WERI-Rb-1 (cell line): ENCODE data around the gene ZDHHC19.

Experiments
- DNase-seq: peaks from one replicate; pipeline ENCODE4 v3.0.0-alpha.2; 2020
- H3K27ac ChIP-seq: fragments of 250-450 bp; sonication (Bioruptor Pico); 2 replicates; pipeline ENCODE4 v1.5.1; 2020; ENCODE audit warnings: mild to moderate bottlenecking, moderate library complexity
- H3K27me3 ChIP-seq: fragments of 250-450 bp; sonication (Bioruptor Pico); 2 replicates; pipeline ENCODE4 v1.5.1; 2021; ENCODE audit warnings: mild to moderate bottlenecking, low read depth, moderate library complexity; ENCODE audit not compliant: insufficient read depth, severe bottlenecking
- H3K36me3 ChIP-seq: fragments of 250-450 bp; sonication (Bioruptor Pico); 2 replicates; pipeline ENCODE4 v1.5.1; 2020; ENCODE audit warnings: mild to moderate bottlenecking, moderate library complexity
- H3K4me3 ChIP-seq: 2 replicates; pipeline ENCODE4 v1.5.1; 2011; ENCODE audit warnings: low read depth, mild to moderate bottlenecking, control low read depth, low read length
- H3K9me3 ChIP-seq: fragments of 250-450 bp; sonication (Bioruptor Pico); 2 replicates; pipeline ENCODE4 v1.5.1; 2021; ENCODE audit warnings: mild to moderate bottlenecking, moderate library complexity; ENCODE audit not compliant: severe bottlenecking
- CTCF ChIP-seq: IDR thresholded peaks from 2 replicates; pipeline ENCODE4 v1.5.1; 2011; ENCODE audit warnings: low read depth, mild to moderate bottlenecking, control low read depth, inconsistent platforms, low read length

Gene ZDHHC19

GRCh38 chr3:196220587-196220986 lies 9.4 kb upstream of the ZDHHC19 start:
- Histone ChIP-seq H3K9me3 (no peaks in the 10 kb centered on the region), H3K27me3 (no peaks in the 10 kb centered on the region), H3K36me3 (no peaks in the 10 kb centered on the region), H3K27ac (no peak overlapping the region), H3K4me3 (no peak overlapping the region)
- DNase-seq, result no peak
- TF ChIP-seq CTCF, result no peak

DNA sequence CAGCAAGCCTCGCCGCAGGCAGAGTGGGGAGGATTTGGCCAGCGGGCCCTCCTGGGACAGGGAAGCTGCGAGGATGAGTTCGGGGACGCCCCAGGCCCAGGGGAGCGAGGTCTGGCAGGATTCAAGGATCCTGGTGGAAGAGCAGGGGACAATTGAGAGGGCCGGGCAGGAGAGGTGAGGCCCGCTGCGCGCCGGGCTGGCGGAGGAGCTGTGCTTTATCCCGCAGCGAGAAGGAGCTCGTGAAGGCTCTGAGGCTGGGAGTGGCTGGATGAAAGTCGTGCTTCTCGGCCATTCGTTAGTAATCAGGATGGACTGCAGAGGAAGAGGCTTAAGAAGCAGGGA lies 8.7 kb upstream of the ZDHHC19 start:
- no peak for DNase-seq
- H3K27ac ChIP-seq, result no peak overlapping the region
- no peak for TF ChIP-seq CTCF
- no peaks in the 10 kb centered on the region for H3K36me3 ChIP-seq
- no peaks in the 10 kb centered on the region for H3K9me3 ChIP-seq
- H3K4me3 ChIP-seq, result no peak overlapping the region
- no peaks in the 10 kb centered on the region for H3K27me3 ChIP-seq

DNA sequence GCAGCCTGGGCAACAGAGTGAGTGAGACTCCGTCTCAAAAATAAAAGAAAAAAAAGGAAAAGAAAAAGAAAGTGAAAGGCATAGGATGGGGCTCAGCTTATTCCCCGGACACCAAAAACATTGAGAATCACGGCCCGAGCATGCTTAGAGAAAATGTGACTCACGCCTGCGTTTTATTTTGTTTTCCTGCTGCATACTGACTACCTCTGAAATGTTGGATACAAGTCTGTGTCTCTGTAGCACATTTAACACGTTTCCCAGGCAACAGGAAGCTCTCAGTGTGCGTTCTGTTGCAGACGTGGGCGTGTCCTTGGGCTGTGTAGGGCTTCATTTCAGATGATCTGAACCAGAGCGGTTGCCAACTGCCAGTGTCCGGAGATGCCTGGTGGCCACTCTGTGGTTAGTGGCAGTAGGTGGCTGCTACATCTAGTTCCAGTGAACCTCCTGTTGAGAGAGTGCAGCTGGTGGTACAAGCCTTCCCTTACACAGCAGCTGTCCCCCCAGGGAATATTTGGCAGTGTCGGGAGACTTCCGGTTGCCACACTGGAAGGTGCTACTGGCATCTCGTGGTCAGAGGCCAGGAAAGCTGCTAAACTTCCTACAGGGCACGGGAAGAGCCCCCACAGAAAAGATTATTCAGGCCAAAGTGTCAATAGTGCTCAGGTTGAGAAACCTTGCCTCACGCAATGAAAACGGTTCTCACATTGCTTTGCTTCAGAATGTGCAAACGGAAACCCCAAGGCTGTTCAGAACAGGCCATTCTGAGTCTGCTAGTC lies 8.2 kb upstream of the ZDHHC19 start:
- Histone ChIP-seq H3K27me3 (no peaks in the 10 kb centered on the region), H3K9me3 (no peaks in the 10 kb centered on the region), H3K27ac (no peak overlapping the region), H3K4me3 (no peak overlapping the region), H3K36me3 (no peaks in the 10 kb centered on the region)
- no peak for TF ChIP-seq CTCF
- no peak for DNase-seq

GRCh38 chr3:196218155-196218712 lies 7.0 kb upstream of the ZDHHC19 start:
- TF ChIP-seq CTCF, result no peak
- no peaks in the 10 kb centered on the region for H3K36me3 ChIP-seq
- no peak for DNase-seq
- no peaks in the 10 kb centered on the region for H3K27me3 ChIP-seq
- no peak overlapping the region for H3K27ac ChIP-seq
- no peak overlapping the region for H3K4me3 ChIP-seq
- no peaks in the 10 kb centered on the region for H3K9me3 ChIP-seq

DNA sequence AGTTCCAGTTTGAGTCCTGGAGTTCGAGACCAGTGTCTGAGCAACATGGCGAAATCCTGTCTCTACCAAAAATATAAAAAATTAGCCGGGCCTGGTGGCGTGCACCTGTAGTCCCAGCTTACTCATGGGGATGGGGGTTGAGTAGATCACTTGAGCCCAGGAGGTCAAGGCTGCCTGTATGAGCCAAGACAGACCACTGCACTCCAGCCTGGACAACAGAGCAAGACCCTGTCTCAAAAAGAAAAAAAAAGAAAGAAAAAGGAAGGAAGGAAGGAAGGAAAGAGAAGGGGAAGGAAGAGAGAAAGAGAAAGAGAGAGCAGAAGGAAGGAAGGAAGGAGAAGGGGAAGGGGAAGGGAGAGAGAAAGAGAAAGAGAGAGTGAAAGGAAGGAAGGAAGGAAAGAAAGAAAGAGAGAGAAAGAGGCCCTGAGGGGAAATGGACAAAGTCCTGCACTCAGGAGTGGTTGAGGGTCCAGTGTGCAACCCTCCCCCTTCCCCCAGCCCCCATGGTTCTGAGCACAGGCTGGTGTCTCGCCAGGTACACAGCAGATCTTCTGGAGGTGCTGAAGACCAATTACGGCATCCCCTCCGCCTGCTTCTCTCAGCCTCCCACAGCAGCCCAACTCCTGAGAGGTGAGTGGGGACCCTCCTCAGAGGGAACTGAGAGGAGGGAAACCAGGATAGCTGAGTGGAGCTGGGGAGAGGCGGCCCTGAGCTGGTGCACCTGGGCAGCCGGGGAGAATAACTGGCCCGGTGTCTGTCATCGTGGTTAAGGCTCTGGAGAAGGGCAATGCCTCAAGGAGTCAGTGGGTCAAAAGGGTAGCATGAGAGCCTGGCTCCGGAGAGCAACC lies 6.3 kb upstream of the ZDHHC19 start:
- H3K4me3 ChIP-seq, result no peak overlapping the region
- DNase-seq, result no peak
- no peak for TF ChIP-seq CTCF

More for the DNA sequence above, 6.3 kb upstream of the ZDHHC19 start:
- no peaks in the 10 kb centered on the region for H3K9me3 ChIP-seq
- no peaks in the 10 kb centered on the region for H3K27me3 ChIP-seq
- H3K27ac ChIP-seq, result no peak overlapping the region
- no peaks in the 10 kb centered on the region for H3K36me3 ChIP-seq
